ENCODE results near the gene DOK3.

The DOK3 gene

GRCh38 chr5:177548495-177548894, 38.9 kb upstream of the DOK3 start:
- Histone ChIP-seq H3K4me1 (ENCODE audit: control insufficient read depth in 2 of 2, insufficient read depth in 2 of 2, low read length in 2 of 2) (peaks cover 7 to 11% of the 10 kb centered on the region in 2 donors), H3K4me3 (ENCODE audit: low read length in 2 of 2) (no peak overlapping the region), H3K9ac (ENCODE audit: low read depth in 1 of 2, low read length in 2 of 2) (no peak overlapping the region), H3K27me3 (ENCODE audit: control insufficient read depth in 2 of 2, insufficient read depth in 2 of 2, low read length in 2 of 2) (no peaks in the 10 kb centered on the region), H3K9me3 (ENCODE audit: control insufficient read depth in 2 of 2, low read length in 2 of 2) (no peaks in the 10 kb centered on the region), H3K36me3 (ENCODE audit: control insufficient read depth in 2 of 2, insufficient read depth in 2 of 2, low read length in 2 of 2) (peaks cover 4 to 17% of the 10 kb centered on the region in 2 donors), H3K27ac (ENCODE audit: low read depth in 2 of 2, low read length in 2 of 2) (no peak overlapping the region)

GRCh38 chr5:177547736-177548135, 38.1 kb upstream of the DOK3 start:
- Histone ChIP-seq H3K4me3 (ENCODE audit: low read length in 2 of 2) (no peak overlapping the region), H3K36me3 (ENCODE audit: control insufficient read depth in 2 of 2, insufficient read depth in 2 of 2, low read length in 2 of 2) (peaks cover 4 to 17% of the 10 kb centered on the region in 2 donors), H3K27me3 (ENCODE audit: control insufficient read depth in 2 of 2, insufficient read depth in 2 of 2, low read length in 2 of 2) (no peaks in the 10 kb centered on the region), H3K9ac (ENCODE audit: low read depth in 1 of 2, low read length in 2 of 2) (no peak overlapping the region), H3K27ac (ENCODE audit: low read depth in 2 of 2, low read length in 2 of 2) (no peak overlapping the region), H3K4me1 (ENCODE audit: control insufficient read depth in 2 of 2, insufficient read depth in 2 of 2, low read length in 2 of 2) (peaks cover under 1 to 4% of the 10 kb centered on the region in 2 donors), H3K9me3 (ENCODE audit: control insufficient read depth in 2 of 2, low read length in 2 of 2) (no peaks in the 10 kb centered on the region)

GRCh38 chr5:177546258-177546741, 36.7 kb upstream of the DOK3 start:
- H3K36me3 ChIP-seq (ENCODE audit: control insufficient read depth in 2 of 2, insufficient read depth in 2 of 2, low read length in 2 of 2): peaks cover 7 to 17% of the 10 kb centered on the region in 2 donors
- no peak overlapping the region for H3K9ac ChIP-seq (ENCODE audit: low read depth in 1 of 2, low read length in 2 of 2)
- no peaks in the 10 kb centered on the region for H3K9me3 ChIP-seq (ENCODE audit: control insufficient read depth in 2 of 2, low read length in 2 of 2)
- peaks cover 0 to 3% of the 10 kb centered on the region in 2 donors for H3K4me1 ChIP-seq (ENCODE audit: control insufficient read depth in 2 of 2, insufficient read depth in 2 of 2, low read length in 2 of 2)
- peak overlapping the region; percentile 27 to 54 for H3K27ac ChIP-seq (ENCODE audit: low read depth in 2 of 2, low read length in 2 of 2)
- no peak overlapping the region for H3K4me3 ChIP-seq (ENCODE audit: low read length in 2 of 2)
- no peaks in the 10 kb centered on the region for H3K27me3 ChIP-seq (ENCODE audit: control insufficient read depth in 2 of 2, insufficient read depth in 2 of 2, low read length in 2 of 2)

- Histone ChIP-seq H3K4me3 (ENCODE audit: low read length in 2 of 2) (no peak overlapping the region), H3K4me1 (ENCODE audit: control insufficient read depth in 2 of 2, insufficient read depth in 2 of 2, low read length in 2 of 2) (peaks cover 0 to 3% of the 10 kb centered on the region in 2 donors), H3K27ac (ENCODE audit: low read depth in 2 of 2, low read length in 2 of 2) (peak overlapping the region; percentile 26 to 54)
Measured at GRCh38 chr5:177545487-177546257, 36.0 kb upstream of the DOK3 start.

GRCh38 chr5:177542816-177543465, 33.3 kb upstream of the DOK3 start:
- no peak overlapping the region for H3K4me3 ChIP-seq (ENCODE audit: low read length in 2 of 2)
- no peaks in the 10 kb centered on the region for H3K27me3 ChIP-seq (ENCODE audit: control insufficient read depth in 2 of 2, insufficient read depth in 2 of 2, low read length in 2 of 2)
- H3K27ac ChIP-seq (ENCODE audit: low read depth in 2 of 2, low read length in 2 of 2): no peak overlapping the region
- H3K4me1 ChIP-seq (ENCODE audit: control insufficient read depth in 2 of 2, insufficient read depth in 2 of 2, low read length in 2 of 2): peaks cover 3 to 7% of the 10 kb centered on the region in 2 donors
- H3K9ac ChIP-seq (ENCODE audit: low read depth in 1 of 2, low read length in 2 of 2): no peak overlapping the region
- peaks cover 12 to 15% of the 10 kb centered on the region in 2 donors for H3K36me3 ChIP-seq (ENCODE audit: control insufficient read depth in 2 of 2, insufficient read depth in 2 of 2, low read length in 2 of 2)
- H3K9me3 ChIP-seq (ENCODE audit: control insufficient read depth in 2 of 2, low read length in 2 of 2): no peaks in the 10 kb centered on the region

More at GRCh38 chr5:177545487-177546257, 36.0 kb upstream of the DOK3 start:
- H3K36me3 ChIP-seq (ENCODE audit: control insufficient read depth in 2 of 2, insufficient read depth in 2 of 2, low read length in 2 of 2): peaks cover 7 to 13% of the 10 kb centered on the region in 2 donors
- H3K9ac ChIP-seq (ENCODE audit: low read depth in 1 of 2, low read length in 2 of 2): no peak overlapping the region
- H3K27me3 ChIP-seq (ENCODE audit: control insufficient read depth in 2 of 2, insufficient read depth in 2 of 2, low read length in 2 of 2): no peaks in the 10 kb centered on the region
- H3K9me3 ChIP-seq (ENCODE audit: control insufficient read depth in 2 of 2, low read length in 2 of 2): no peaks in the 10 kb centered on the region

GRCh38 chr5:177540438-177540837, 30.8 kb upstream of the DOK3 start:
- Histone ChIP-seq H3K27me3 (ENCODE audit: control insufficient read depth in 2 of 2, insufficient read depth in 2 of 2, low read length in 2 of 2) (no peaks in the 10 kb centered on the region), H3K36me3 (ENCODE audit: control insufficient read depth in 2 of 2, insufficient read depth in 2 of 2, low read length in 2 of 2) (peaks cover 26 to 30% of the 10 kb centered on the region in 2 donors), H3K9me3 (ENCODE audit: control insufficient read depth in 2 of 2, low read length in 2 of 2) (no peaks in the 10 kb centered on the region), H3K9ac (ENCODE audit: low read depth in 1 of 2, low read length in 2 of 2) (no peak overlapping the region), H3K27ac (ENCODE audit: low read depth in 2 of 2, low read length in 2 of 2) (no peak overlapping the region), H3K4me3 (ENCODE audit: low read length in 2 of 2) (no peak overlapping the region), H3K4me1 (ENCODE audit: control insufficient read depth in 2 of 2, insufficient read depth in 2 of 2, low read length in 2 of 2) (peaks cover 7 to 11% of the 10 kb centered on the region in 2 donors)

- Histone ChIP-seq H3K9ac (ENCODE audit: low read depth in 1 of 2, low read length in 2 of 2) (no peak overlapping the region), H3K4me1 (ENCODE audit: control insufficient read depth in 2 of 2, insufficient read depth in 2 of 2, low read length in 2 of 2) (peaks cover 7 to 11% of the 10 kb centered on the region in 2 donors), H3K27me3 (ENCODE audit: control insufficient read depth in 2 of 2, insufficient read depth in 2 of 2, low read length in 2 of 2) (no peaks in the 10 kb centered on the region), H3K9me3 (ENCODE audit: control insufficient read depth in 2 of 2, low read length in 2 of 2) (no peaks in the 10 kb centered on the region), H3K4me3 (ENCODE audit: low read length in 2 of 2) (no peak overlapping the region), H3K27ac (ENCODE audit: low read depth in 2 of 2, low read length in 2 of 2) (no peak overlapping the region), H3K36me3 (ENCODE audit: control insufficient read depth in 2 of 2, insufficient read depth in 2 of 2, low read length in 2 of 2) (peaks cover 28 to 35% of the 10 kb centered on the region in 2 donors)
Measured at GRCh38 chr5:177539411-177539810, 29.8 kb upstream of the DOK3 start.

- H3K4me1 ChIP-seq (ENCODE audit: control insufficient read depth in 2 of 2, insufficient read depth in 2 of 2, low read length in 2 of 2): peaks cover 7 to 11% of the 10 kb centered on the region in 2 donors
- no peak overlapping the region for H3K4me3 ChIP-seq (ENCODE audit: low read length in 2 of 2)
- no peak overlapping the region for H3K27ac ChIP-seq (ENCODE audit: low read depth in 2 of 2, low read length in 2 of 2)
- no peak overlapping the region for H3K9ac ChIP-seq (ENCODE audit: low read depth in 1 of 2, low read length in 2 of 2)
- H3K27me3 ChIP-seq (ENCODE audit: control insufficient read depth in 2 of 2, insufficient read depth in 2 of 2, low read length in 2 of 2): no peaks in the 10 kb centered on the region
- H3K9me3 ChIP-seq (ENCODE audit: control insufficient read depth in 2 of 2, low read length in 2 of 2): no peaks in the 10 kb centered on the region
- H3K36me3 ChIP-seq (ENCODE audit: control insufficient read depth in 2 of 2, insufficient read depth in 2 of 2, low read length in 2 of 2): peaks cover 30 to 37% of the 10 kb centered on the region in 2 donors
Measured at GRCh38 chr5:177538876-177539275, 29.2 kb upstream of the DOK3 start.

- H3K27ac ChIP-seq (ENCODE audit: low read depth in 2 of 2, low read length in 2 of 2): no peak overlapping the region
- no peaks in the 10 kb centered on the region for H3K27me3 ChIP-seq (ENCODE audit: control insufficient read depth in 2 of 2, insufficient read depth in 2 of 2, low read length in 2 of 2)
- H3K36me3 ChIP-seq (ENCODE audit: control insufficient read depth in 2 of 2, insufficient read depth in 2 of 2, low read length in 2 of 2): peaks cover 37 to 46% of the 10 kb centered on the region in 2 donors
- peaks cover 7 to 11% of the 10 kb centered on the region in 2 donors for H3K4me1 ChIP-seq (ENCODE audit: control insufficient read depth in 2 of 2, insufficient read depth in 2 of 2, low read length in 2 of 2)
- no peak overlapping the region for H3K9ac ChIP-seq (ENCODE audit: low read depth in 1 of 2, low read length in 2 of 2)
- H3K9me3 ChIP-seq (ENCODE audit: control insufficient read depth in 2 of 2, low read length in 2 of 2): no peaks in the 10 kb centered on the region
- H3K4me3 ChIP-seq (ENCODE audit: low read length in 2 of 2): no peak overlapping the region
Measured at GRCh38 chr5:177537389-177538361, 28.0 kb upstream of the DOK3 start.

All from mucosa of rectum (tissue), 2 donors.